Stimulated activated CD8-positive, alpha-beta memory T cell treated with anti-CD3 and anti-CD28 coated beads, Interleukin-2, amount 100 ng/mL, for 48 hours (primary cell): ENCODE results near the gene MTHFD1L.
"Not testable (repeated sequence)": the region's sequence is repeated elsewhere in the genome, so short reads cannot be mapped to it uniquely, and the experiment has no call there.

ENCODE experiments used
- DNase-seq, 2 donors: peaks; one replicate each; pipeline ENCODE4 v3.0.0-alpha.2; 2020; ENCODE audit warnings: low read depth in 2 of 2

The MTHFD1L gene

DNA sequence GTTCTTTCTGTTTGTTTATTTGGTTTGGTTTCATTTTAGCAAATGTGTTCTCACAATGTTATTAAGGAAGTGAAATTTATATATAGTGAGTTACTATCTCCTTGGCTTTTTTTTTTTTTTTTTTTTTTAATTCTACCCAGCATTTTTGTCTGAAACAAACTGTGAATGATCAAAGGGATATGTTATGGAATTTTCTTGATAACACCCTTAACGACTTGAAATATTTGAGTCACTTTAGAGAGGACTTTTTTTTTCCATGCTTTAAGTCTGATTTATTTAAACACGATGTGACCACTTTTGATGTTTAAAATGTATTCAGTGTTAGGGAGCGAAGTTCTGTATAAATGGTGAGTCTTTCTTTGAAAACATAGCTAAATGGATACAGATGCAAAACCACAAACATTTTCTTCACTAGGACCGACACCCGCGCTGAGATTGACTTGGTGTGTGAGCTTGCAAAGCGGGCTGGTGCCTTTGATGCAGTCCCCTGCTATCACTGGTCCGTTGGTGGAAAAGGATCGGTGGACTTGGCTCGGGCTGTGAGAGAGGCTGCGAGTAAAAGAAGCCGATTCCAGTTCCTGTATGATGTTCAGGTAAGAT is 149.7 kb downstream of the MTHFD1L start:
- DNase-seq: no peak

- DNase-seq: no peak
Measured at GRCh38 chr6:151016107-151016506, 150.6 kb downstream of the MTHFD1L start.

DNA sequence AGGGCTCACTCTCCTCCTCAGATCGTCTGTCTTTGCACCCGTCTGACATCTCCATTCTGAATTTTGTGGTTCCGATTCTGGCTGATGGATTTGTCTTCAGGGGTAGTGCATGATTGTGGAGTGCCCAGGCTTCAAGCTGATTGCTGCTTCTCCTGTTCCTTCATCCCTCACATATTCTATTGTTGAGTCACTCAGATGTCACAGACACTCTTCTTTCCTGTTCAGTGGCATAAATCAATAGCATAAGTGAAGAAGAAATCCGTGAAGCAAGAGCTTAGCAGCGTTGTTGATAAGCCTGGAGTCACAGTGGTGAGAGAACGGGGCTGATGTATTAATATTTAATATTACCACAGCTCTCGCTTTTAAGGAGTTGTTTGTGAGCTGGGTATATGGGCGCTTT is 152.5 kb downstream of the MTHFD1L start:
- DNase-seq: no peak

DNA sequence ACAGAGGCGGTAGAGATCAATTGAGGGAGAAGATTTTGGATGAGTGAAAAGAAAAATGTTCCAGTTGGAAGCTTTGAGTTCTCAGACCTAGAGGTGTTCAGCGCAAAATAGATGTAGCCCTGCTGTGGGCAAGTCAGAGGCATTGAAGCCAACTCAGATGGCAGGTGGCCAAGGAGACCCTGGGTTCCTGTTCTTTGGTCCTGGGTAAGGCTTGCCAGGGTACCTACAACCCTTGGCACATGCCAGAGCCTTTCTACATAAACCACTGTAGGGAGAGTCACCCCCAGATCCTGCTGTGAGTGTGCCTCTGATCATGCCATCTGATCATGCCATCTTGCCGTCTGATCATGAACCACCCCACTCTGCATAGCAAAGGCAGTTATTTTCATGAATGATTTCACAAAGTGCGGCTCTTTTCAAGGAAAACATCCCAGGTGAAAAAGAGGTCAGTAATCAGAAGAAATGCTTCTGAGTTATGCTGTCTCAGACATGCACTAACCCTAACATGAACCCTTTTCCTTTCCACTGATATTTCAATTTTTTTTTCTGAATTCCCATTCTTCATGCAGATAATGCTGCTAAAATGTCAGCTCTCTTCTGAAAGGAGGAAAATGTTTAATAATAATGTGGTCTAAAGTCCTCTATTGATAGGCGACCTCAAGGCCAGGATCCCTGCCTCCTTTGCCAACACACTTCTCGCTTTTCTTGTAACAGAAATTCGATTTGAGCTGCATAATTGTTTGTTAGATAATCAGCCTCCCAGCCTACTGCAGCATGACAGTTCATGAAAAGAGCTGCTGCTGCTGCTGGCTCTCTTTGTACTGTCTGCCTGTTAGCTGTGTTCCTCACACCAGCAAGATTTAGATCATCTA is 153.6 kb downstream of the MTHFD1L start:
- no peak for DNase-seq

GRCh38 chr6:151021896-151022295 is 156.4 kb downstream of the MTHFD1L start:
- DNase-seq: no peak

- no peak for DNase-seq
Measured at GRCh38 chr6:151022492-151022891, 157.0 kb downstream of the MTHFD1L start.

DNA sequence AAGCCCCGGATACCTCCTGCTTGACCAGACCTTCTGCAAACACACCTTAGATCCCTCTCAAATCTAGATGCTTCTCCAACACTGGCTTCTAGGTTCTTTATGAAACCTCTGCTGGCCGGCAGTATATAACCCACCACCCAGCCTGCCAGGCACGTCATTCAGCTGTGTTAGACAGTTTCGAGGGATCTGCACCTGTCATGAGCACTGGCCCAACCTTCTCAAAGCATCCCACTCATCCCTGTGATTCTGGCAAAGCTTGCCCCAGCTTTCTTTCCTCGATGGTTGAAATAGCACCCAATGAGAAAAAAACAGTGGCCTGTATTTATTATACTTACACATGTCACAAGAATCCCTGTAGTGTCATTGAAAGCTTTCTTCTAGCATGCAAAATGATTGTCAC is 157.8 kb downstream of the MTHFD1L start:
- no peak for DNase-seq

GRCh38 chr6:151024597-151024996 is 159.1 kb downstream of the MTHFD1L start:
- no peak for DNase-seq

- DNase-seq: no peak
Measured at GRCh38 chr6:151025076-151025475, 159.6 kb downstream of the MTHFD1L start.

DNA sequence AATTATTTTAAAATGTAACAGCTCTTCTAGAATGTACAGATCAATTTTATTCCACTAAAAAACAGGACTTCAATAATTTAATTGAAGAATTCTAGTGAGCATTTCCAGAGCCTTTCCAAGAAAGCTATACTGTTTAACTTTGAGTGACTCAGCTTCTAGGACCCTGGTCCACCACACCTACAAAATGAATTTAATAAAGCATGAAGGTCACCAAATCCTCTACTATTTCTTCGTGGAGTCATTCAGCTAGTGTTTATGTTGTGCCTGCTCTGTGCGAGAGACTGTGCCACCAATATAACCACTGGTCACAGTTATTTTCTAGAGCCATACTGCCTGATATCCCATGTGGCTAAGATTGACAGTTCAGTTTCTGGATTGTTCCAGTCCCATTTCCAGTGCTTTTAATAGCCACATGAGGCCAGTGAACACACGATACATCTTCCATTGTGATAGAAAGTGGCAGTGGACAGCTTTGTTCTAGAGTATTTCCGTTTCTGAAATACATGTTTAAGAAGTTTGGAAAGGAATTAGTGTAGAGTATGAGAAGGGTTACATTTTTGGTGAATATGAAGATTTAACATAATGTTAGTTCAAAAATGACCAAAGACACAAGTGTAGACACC is 160.7 kb downstream of the MTHFD1L start:
- no peak for DNase-seq

GRCh38 chr6:151027295-151027747 is 161.8 kb downstream of the MTHFD1L start:
- no peak for DNase-seq

GRCh38 chr6:151027936-151028838 is 162.7 kb downstream of the MTHFD1L start:
- no peak for DNase-seq

GRCh38 chr6:151029970-151030369 is 164.5 kb downstream of the MTHFD1L start:
- no peak for DNase-seq

- DNase-seq: no peak
Measured at GRCh38 chr6:151032034-151032433, 166.5 kb downstream of the MTHFD1L start.

DNA sequence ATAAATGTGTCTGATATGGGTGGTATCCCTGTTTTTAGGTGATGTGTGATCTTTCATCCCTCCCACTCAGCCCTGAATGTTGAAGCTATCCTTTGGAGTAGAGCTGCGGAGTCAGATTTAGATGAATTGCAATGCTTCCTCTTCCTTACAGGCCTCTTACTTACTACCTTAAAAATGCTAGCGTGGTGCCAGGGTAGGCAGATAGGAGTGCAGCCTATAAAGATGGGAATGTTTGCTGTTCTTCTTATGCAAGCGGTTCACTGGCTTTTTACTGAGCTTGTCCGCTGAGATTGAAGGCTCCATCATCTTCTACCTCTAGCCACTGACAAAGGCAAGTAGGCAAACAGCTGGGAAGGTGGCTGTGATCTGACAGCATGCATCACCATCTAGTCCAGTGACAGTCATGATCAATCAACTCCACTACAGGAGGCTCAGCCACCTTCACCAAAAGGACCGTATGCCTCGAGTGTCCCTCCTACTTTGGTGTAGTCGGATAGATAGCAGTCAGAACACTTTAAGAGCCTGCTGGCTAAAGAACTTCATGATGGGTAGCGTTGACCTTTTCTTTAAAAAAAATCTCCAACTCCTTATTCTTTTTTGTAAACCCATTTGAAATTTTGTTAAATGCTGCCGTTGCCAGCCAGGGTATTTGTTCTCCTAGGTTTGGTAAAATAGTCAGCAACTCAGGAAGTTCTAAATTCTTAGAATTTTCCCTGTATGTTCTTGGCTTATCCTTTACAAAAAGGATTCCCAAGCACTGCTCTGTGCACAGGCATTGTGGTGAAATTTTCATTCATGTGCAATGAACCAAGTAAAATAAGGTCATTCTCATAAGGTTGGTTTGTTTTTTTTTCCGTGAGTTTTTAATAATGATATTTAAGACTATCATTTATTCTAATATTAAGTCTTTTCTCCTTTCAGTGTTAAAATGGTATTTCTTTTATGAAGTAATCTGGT is 169.6 kb downstream of the MTHFD1L start:
- DNase-seq: no peak

- not testable (repeated sequence) for DNase-seq
Measured at GRCh38 chr6:151036211-151036721, 170.8 kb downstream of the MTHFD1L start.

DNA sequence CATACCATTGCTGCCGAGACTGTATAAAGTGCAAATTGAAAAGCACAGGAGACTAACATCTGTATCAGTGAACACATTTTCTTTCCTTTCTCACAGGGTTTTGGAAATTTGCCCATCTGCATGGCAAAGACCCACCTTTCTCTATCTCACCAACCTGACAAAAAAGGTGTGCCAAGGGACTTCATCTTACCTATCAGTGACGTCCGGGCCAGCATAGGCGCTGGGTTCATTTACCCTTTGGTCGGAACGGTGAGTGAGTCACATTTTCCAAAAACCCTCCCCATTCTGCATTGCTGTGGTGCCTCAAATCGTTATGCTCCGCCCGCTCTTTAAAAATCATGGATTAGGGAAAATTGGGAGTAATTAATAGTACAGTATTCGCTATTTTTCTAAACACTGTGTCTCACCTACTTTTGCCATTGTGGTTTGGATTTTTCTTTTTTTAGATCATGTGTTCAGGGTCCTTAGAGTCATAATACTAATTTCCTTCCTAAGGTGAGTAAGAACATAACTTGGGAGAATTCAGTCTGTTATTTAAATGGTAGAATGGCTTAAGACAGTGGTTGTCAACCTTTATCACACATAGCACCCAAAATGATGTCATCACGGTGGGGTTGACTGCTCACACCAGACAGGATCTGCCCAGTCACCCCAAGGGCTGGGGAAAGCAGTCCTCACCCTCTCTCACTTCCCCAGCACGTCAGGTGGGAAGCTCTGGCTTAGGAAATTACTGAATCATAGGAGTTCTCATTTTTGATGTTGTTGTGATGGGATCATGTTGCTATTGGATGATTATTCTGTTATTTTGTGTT is 171.6 kb downstream of the MTHFD1L start:
- DNase-seq: no peak

DNA sequence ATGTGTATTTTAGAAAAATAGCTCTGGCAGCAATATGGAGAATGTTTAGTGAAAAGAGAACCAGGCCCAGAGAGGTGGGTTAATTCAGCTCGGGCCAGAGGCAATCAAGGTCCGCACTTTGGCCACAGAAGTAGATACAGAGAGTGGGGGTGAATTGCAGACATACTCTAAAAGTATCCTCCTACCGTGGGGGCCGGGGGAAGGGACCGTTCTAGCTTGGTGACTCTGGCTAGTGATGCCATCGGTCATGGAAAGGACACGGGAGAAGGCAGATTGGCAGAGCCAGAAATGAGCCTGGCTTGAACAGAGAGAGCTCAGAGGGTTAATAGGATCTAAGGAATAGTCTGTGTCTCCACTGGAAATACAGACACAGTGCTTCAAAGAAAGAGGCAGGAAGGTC is 173.1 kb downstream of the MTHFD1L start:
- no peak for DNase-seq

DNA sequence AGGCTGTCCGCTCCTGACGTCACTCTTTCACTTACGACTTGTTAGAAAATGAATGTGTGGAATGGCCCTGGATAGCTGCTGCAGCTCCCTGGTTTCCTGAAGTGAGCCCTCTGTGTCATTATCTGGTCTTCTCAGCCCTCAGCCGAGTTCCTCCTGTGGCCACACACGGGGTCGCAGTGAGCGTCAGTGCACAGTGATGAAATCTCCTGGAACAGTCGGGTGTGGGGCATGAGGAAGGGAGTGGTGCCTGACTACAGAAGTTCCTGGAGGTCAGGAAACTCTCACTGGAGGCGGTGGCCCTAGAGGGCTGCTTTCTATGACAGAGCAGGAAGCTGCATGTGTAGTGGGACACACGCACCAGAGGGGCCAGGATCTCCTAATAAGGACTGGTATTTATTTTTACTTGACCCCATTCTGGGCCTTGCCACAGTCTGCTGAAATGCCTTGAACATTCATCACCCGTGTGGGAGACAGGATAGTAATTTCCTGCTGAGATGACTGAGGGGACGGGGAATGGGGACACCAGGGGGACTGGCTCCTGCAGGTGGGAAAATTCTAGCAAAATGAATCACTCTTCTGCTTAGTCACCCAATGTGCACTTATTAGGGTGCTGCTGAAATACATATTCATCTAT is 175.5 kb downstream of the MTHFD1L start:
- not testable (repeated sequence) for DNase-seq
